ENCODE results near the gene SHH.

Gene SHH

DNA sequence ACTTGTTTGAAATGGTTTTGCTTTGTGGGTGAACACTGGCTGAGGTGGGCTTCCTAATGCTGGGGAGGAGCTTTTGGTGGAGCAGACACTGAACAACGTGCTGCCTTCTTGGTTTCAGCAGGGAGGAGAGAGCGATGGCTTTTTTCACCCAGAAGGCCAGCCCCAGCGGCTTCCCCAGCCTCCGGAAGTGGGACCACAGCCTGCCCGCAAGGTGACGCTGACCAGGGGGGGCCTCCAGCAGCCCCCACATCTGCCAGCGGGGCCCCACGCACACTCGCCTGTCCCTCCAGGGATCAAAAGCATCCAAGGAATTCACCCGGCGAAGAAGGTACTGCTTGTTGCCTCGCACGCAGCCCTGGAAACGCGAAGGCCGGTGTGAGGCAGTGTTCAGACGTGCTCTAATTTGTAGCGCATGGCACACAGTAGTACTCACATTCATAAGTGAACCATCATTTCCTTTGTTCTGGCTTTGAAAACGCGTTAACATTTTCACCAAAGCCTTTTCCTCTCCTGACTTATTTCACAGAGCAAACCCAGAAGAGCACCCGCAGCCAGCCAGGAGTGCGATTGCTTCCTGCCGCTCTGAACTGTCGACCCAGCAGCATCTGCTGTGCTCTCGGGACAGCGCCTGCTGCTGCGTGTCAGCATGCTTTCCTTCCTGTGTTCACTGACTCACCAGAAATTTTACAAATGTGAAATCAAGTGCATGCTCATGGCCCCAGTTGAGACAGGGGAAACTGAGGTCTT, 48.4 kb downstream of the SHH start:
- ChIA-PET POLR2A (no interaction called here), CTCF (no interaction called here)
- H3K27ac ChIP-seq (ENCODE audit: extremely low read depth, low read depth, low read length), result no peak overlapping the region
- H3K9me3 ChIP-seq (ENCODE audit: control insufficient read depth, insufficient read depth, low read depth, low read length), result no peaks in the 10 kb centered on the region
- no peak overlapping the region for H3K4me3 ChIP-seq (ENCODE audit: low read depth, low read length)
- no peak for TF ChIP-seq ZNF514 (tag by site-specific recombination; IDR thresholded peaks at IDR 0.05)
- no peak for TF ChIP-seq ZNF169 (tag by site-specific recombination; IDR thresholded peaks at IDR 0.05)
- TF ChIP-seq ZNF76 (tag by site-specific recombination; IDR thresholded peaks at IDR 0.05; ENCODE audit: borderline replicate concordance, low read depth), result no peak
- TF ChIP-seq ZNF324 (tag by site-specific recombination; IDR thresholded peaks at IDR 0.05), result no peak
- no peak for TF ChIP-seq ZNF571 (tag by site-specific recombination; IDR thresholded peaks at IDR 0.05)
- peaks cover 0 to 80% of the 10 kb centered on the region in 2 experiments; a peak in 1 of 3 replicates for H3K36me3 ChIP-seq (ENCODE audit: control insufficient read depth in 2 of 2, insufficient read depth in 1 of 2, low read length in 2 of 2)
- H3K4me1 ChIP-seq (ENCODE audit: control insufficient read depth, insufficient read depth, low read length), result no peaks in the 10 kb centered on the region

DNA sequence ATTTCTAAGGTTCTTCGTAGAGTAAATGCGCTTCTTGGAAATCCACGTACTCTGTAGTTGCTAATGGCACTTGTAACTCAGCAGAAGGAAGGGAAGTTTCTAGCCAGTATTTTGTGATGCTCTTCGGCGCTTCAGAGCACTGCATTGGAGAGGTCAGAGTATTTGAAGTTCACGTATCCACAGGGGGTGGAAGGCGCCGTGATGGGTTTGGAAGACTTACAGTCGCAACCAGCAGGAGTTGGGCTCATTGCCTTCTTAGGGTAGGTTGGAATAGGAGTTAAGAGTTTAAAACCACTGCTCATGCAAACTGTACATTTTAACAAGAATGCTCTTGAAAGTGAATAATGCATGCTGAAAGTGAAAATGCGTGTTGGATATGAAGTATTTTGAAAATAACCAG, 49.1 kb downstream of the SHH start:
- POLR2A ChIA-PET, result no interaction called here
- CTCF ChIA-PET, result no interaction called here
- Histone ChIP-seq H3K9me3 (ENCODE audit: control insufficient read depth, insufficient read depth, low read depth, low read length) (no peaks in the 10 kb centered on the region), H3K27ac (ENCODE audit: extremely low read depth, low read depth, low read length) (no peak overlapping the region), H3K4me3 (ENCODE audit: low read depth, low read length) (no peak overlapping the region), H3K36me3 (ENCODE audit: control insufficient read depth in 2 of 2, insufficient read depth in 1 of 2, low read length in 2 of 2) (peaks cover 0 to 84% of the 10 kb centered on the region in 2 experiments; a peak in 1 of 3 replicates), H3K4me1 (ENCODE audit: control insufficient read depth, insufficient read depth, low read length) (no peaks in the 10 kb centered on the region)
- TF ChIP-seq RBAK (tag by site-specific recombination; IDR thresholded peaks at IDR 0.05) (no peak), KLF1 (tag by site-specific recombination; IDR thresholded peaks at IDR 0.05) (no peak), ZNF302 (tag by site-specific recombination; IDR thresholded peaks at IDR 0.05; ENCODE audit: low read depth) (no peak), PRDM4 (tag by site-specific recombination; IDR thresholded peaks at IDR 0.05) (no peak), ZNF660 (tag by site-specific recombination; IDR thresholded peaks at IDR 0.05) (no peak), OVOL3 (tag by site-specific recombination; IDR thresholded peaks at IDR 0.05) (no peak), ZNF654 (tag by site-specific recombination; IDR thresholded peaks at IDR 0.05; ENCODE audit: low read depth) (no peak), PRDM1 (tag by site-specific recombination; IDR thresholded peaks at IDR 0.05) (no peak), ZFP41 (tag by site-specific recombination; IDR thresholded peaks at IDR 0.05; ENCODE audit: borderline replicate concordance) (no peak), ZNF10 (tag by site-specific recombination; IDR thresholded peaks at IDR 0.05) (no peak), SCRT2 (tag by site-specific recombination; IDR thresholded peaks at IDR 0.05) (no peak)

- no peaks in the 10 kb centered on the region for H3K4me1 ChIP-seq (ENCODE audit: control insufficient read depth, insufficient read depth, low read length)
- TF ChIP-seq TRIM28 (IDR thresholded peaks at IDR 0.05; ENCODE audit: borderline replicate concordance, low read length) (peak; percentile 54; the same call in 1 of the 2 replicates), BCL6B (tag by site-specific recombination; IDR thresholded peaks at IDR 0.05) (no peak)
- H3K36me3 ChIP-seq (ENCODE audit: control insufficient read depth in 2 of 2, insufficient read depth in 1 of 2, low read length in 2 of 2), result peaks cover 0 to 82% of the 10 kb centered on the region in 2 experiments; a peak in 1 of 3 replicates
- no peak overlapping the region for H3K27ac ChIP-seq (ENCODE audit: extremely low read depth, low read depth, low read length)
- no peaks in the 10 kb centered on the region for H3K9me3 ChIP-seq (ENCODE audit: control insufficient read depth, insufficient read depth, low read depth, low read length)
- no peak overlapping the region for H3K4me3 ChIP-seq (ENCODE audit: low read depth, low read length)
- CTCF ChIA-PET, result no interaction called here
- POLR2A ChIA-PET, result no interaction called here
These were observed 49.6 kb downstream of the SHH start for GRCh38 chr7:155762655-155763054.
